Measurements from ENCODE around the gene CENPV. TPM values are rescaled to one million over a fixed set of nuclear protein-coding genes. Genes with fewer than 3 reads are reported as not detected.

CENPV gene
- total and polyA plus RNA-seq, 2 donors = 15.4 to 20.5 TPM

GRCh38 chr17:16378636-16379282 lies 25.5 kb upstream of the CENPV start:
- WGBS = 69% methylated on average over 17 of the region's 17 CpGs
- H3K27ac ChIP-seq (ENCODE audit: low read depth) = no peak overlapping the region
- H3K4me1 ChIP-seq (ENCODE audit: insufficient read depth) = no peaks in the 10 kb centered on the region
- H3K36me3 ChIP-seq (ENCODE audit: insufficient read depth) = peaks cover 6% of the 10 kb centered on the region
- DNase-seq (ENCODE audit: extremely low spot score) = no peak
- no peak overlapping the region for H3K4me3 ChIP-seq (ENCODE audit: low read depth, low read length)

- no peaks in the 10 kb centered on the region for H3K36me3 ChIP-seq (ENCODE audit: insufficient read depth)
Measured at GRCh38 chr17:16377941-16378341, 24.7 kb upstream of the CENPV start.

GRCh38 chr17:16374146-16374938 lies 21.1 kb upstream of the CENPV start:
- Histone ChIP-seq H3K27ac (ENCODE audit: low read depth) (no peak overlapping the region), H3K4me1 (ENCODE audit: insufficient read depth) (no peaks in the 10 kb centered on the region), H3K4me3 (ENCODE audit: low read depth, low read length) (no peak overlapping the region), H3K36me3 (ENCODE audit: insufficient read depth) (no peaks in the 10 kb centered on the region)
- DNase-seq (ENCODE audit: extremely low spot score) = no peak
- WGBS = 57% methylated on average over 16 of the region's 16 CpGs

More at GRCh38 chr17:16377941-16378341, 24.7 kb upstream of the CENPV start:
- no peak for DNase-seq (ENCODE audit: extremely low spot score)
- H3K4me3 ChIP-seq (ENCODE audit: low read depth, low read length) = no peak overlapping the region
- no peaks in the 10 kb centered on the region for H3K4me1 ChIP-seq (ENCODE audit: insufficient read depth)
- no peak overlapping the region for H3K27ac ChIP-seq (ENCODE audit: low read depth)
- WGBS = 59% methylated on average over 2 of the region's 2 CpGs

- Histone ChIP-seq H3K36me3 (ENCODE audit: insufficient read depth) (no peaks in the 10 kb centered on the region), H3K27ac (ENCODE audit: low read depth) (no peak overlapping the region), H3K4me3 (ENCODE audit: low read depth, low read length) (no peak overlapping the region), H3K4me1 (ENCODE audit: insufficient read depth) (no peaks in the 10 kb centered on the region)
- 46% methylated on average over 5 of the region's 5 CpGs for WGBS
- DNase-seq (ENCODE audit: extremely low spot score) = no peak
Measured at GRCh38 chr17:16371742-16372141, 18.5 kb upstream of the CENPV start.

- H3K4me1 ChIP-seq (ENCODE audit: insufficient read depth) = no peaks in the 10 kb centered on the region
- no peak overlapping the region for H3K27ac ChIP-seq (ENCODE audit: low read depth)
- no peak for DNase-seq (ENCODE audit: extremely low spot score)
- no peak overlapping the region for H3K4me3 ChIP-seq (ENCODE audit: low read depth, low read length)
- no peaks in the 10 kb centered on the region for H3K36me3 ChIP-seq (ENCODE audit: insufficient read depth)
Measured at GRCh38 chr17:16364625-16365024, 11.4 kb upstream of the CENPV start.

GRCh38 chr17:16363749-16364536 lies 10.7 kb upstream of the CENPV start:
- Histone ChIP-seq H3K4me1 (ENCODE audit: insufficient read depth) (no peaks in the 10 kb centered on the region), H3K27ac (ENCODE audit: low read depth) (no peak overlapping the region), H3K4me3 (ENCODE audit: low read depth, low read length) (no peak overlapping the region), H3K36me3 (ENCODE audit: insufficient read depth) (no peaks in the 10 kb centered on the region)
- no peak for DNase-seq (ENCODE audit: extremely low spot score)
- WGBS = 11% methylated on average over 6 of the region's 6 CpGs

- no peak overlapping the region for H3K27ac ChIP-seq (ENCODE audit: low read depth)
- 84% methylated on average over 8 of the region's 8 CpGs for WGBS
- H3K4me1 ChIP-seq (ENCODE audit: insufficient read depth) = no peaks in the 10 kb centered on the region
- H3K4me3 ChIP-seq (ENCODE audit: low read depth, low read length) = no peak overlapping the region
- no peak for DNase-seq (ENCODE audit: extremely low spot score)
- no peaks in the 10 kb centered on the region for H3K36me3 ChIP-seq (ENCODE audit: insufficient read depth)
Measured at GRCh38 chr17:16361874-16362273, 8.6 kb upstream of the CENPV start.

GRCh38 chr17:16358394-16358793 lies 5.1 kb upstream of the CENPV start:
- no peak overlapping the region for H3K27ac ChIP-seq (ENCODE audit: low read depth)
- no peaks in the 10 kb centered on the region for H3K4me1 ChIP-seq (ENCODE audit: insufficient read depth)
- no peak for DNase-seq (ENCODE audit: extremely low spot score)
- no peak overlapping the region for H3K4me3 ChIP-seq (ENCODE audit: low read depth, low read length)
- H3K36me3 ChIP-seq (ENCODE audit: insufficient read depth) = no peaks in the 10 kb centered on the region

- Histone ChIP-seq H3K4me3 (ENCODE audit: low read depth, low read length) (no peak overlapping the region), H3K36me3 (ENCODE audit: insufficient read depth) (no peaks in the 10 kb centered on the region), H3K27ac (ENCODE audit: low read depth) (no peak overlapping the region), H3K4me1 (ENCODE audit: insufficient read depth) (no peaks in the 10 kb centered on the region)
- DNase-seq (ENCODE audit: extremely low spot score) = no peak
- 90% methylated on average over 14 of the region's 14 CpGs for WGBS
Measured at GRCh38 chr17:16354585-16354984, 1.3 kb upstream of the CENPV start.

GRCh38 chr17:16352667-16353316 lies 477 bp downstream of the CENPV start:
- Histone ChIP-seq H3K4me3 (ENCODE audit: low read depth, low read length) (peak overlapping the region; percentile 68), H3K36me3 (ENCODE audit: insufficient read depth) (peaks cover 5% of the 10 kb centered on the region), H3K4me1 (ENCODE audit: insufficient read depth) (no peaks in the 10 kb centered on the region), H3K27ac (ENCODE audit: low read depth) (no peak overlapping the region)
- WGBS = under 1% methylated on average over 75 of the region's 75 CpGs
- DNase-seq (ENCODE audit: extremely low spot score) = no peak

- peaks cover 5% of the 10 kb centered on the region for H3K36me3 ChIP-seq (ENCODE audit: insufficient read depth)
- DNase-seq (ENCODE audit: extremely low spot score) = no peak
- H3K27ac ChIP-seq (ENCODE audit: low read depth) = no peak overlapping the region
- H3K4me3 ChIP-seq (ENCODE audit: low read depth, low read length) = peak overlapping the region; percentile 68
- H3K4me1 ChIP-seq (ENCODE audit: insufficient read depth) = no peaks in the 10 kb centered on the region
- 1% methylated on average over 25 of the region's 25 CpGs for WGBS
Measured at GRCh38 chr17:16352303-16352666, 984 bp downstream of the CENPV start.

- Histone ChIP-seq H3K36me3 (ENCODE audit: insufficient read depth) (peaks cover 5% of the 10 kb centered on the region), H3K27ac (ENCODE audit: low read depth) (no peak overlapping the region), H3K4me3 (ENCODE audit: low read depth, low read length) (peak overlapping the region; percentile 68), H3K4me1 (ENCODE audit: insufficient read depth) (no peaks in the 10 kb centered on the region)
- WGBS = 35% methylated on average over 10 of the region's 10 CpGs
- DNase-seq (ENCODE audit: extremely low spot score) = no peak
Measured at GRCh38 chr17:16351831-16352230, 1.4 kb downstream of the CENPV start.

- DNase-seq (ENCODE audit: extremely low spot score) = no peak
- no peaks in the 10 kb centered on the region for H3K4me1 ChIP-seq (ENCODE audit: insufficient read depth)
- 96% methylated on average over 5 of the region's 5 CpGs for WGBS
- H3K4me3 ChIP-seq (ENCODE audit: low read depth, low read length) = no peak overlapping the region
- H3K36me3 ChIP-seq (ENCODE audit: insufficient read depth) = peaks cover 5% of the 10 kb centered on the region
- no peak overlapping the region for H3K27ac ChIP-seq (ENCODE audit: low read depth)
Measured at GRCh38 chr17:16349431-16349830, 3.8 kb downstream of the CENPV start.
